Activated T-helper 1 cell treated with anti-CD3 and anti-CD28 coated beads, Interleukin-2, amount 50 U/mL, for 16 hours (primary cell): ENCODE measurements around the gene MARCHF7.
A peak's percentile ranks its signal among the peaks of the same experiment; 100 is the strongest.
"Not testable (repeated sequence)": the region's sequence is repeated elsewhere in the genome, so short reads cannot be mapped to it uniquely, and the experiment has no call there.

Experiments used
- DNase-seq, 2 donors: peaks; one replicate each; pipeline ENCODE4 v3.0.0-alpha.2; 2020; ENCODE audit warnings: low read depth in 1 of 2, low spot score in 1 of 2

Gene MARCHF7, protein sequence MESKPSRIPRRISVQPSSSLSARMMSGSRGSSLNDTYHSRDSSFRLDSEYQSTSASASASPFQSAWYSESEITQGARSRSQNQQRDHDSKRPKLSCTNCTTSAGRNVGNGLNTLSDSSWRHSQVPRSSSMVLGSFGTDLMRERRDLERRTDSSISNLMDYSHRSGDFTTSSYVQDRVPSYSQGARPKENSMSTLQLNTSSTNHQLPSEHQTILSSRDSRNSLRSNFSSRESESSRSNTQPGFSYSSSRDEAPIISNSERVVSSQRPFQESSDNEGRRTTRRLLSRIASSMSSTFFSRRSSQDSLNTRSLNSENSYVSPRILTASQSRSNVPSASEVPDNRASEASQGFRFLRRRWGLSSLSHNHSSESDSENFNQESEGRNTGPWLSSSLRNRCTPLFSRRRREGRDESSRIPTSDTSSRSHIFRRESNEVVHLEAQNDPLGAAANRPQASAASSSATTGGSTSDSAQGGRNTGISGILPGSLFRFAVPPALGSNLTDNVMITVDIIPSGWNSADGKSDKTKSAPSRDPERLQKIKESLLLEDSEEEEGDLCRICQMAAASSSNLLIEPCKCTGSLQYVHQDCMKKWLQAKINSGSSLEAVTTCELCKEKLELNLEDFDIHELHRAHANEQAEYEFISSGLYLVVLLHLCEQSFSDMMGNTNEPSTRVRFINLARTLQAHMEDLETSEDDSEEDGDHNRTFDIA

GRCh38 chr2:159712143-159712928 is at the start of gene MARCHF7:
MARCHF7 (plus strand) TSS chr2:159712506; CDS start chr2:159729023, 16,517 bp downstream.
- peak; percentile 95 for DNase-seq

- not testable (repeated sequence) for DNase-seq
Measured at GRCh38 chr2:159667423-159667822, 44.9 kb upstream of the MARCHF7 start.

DNA sequence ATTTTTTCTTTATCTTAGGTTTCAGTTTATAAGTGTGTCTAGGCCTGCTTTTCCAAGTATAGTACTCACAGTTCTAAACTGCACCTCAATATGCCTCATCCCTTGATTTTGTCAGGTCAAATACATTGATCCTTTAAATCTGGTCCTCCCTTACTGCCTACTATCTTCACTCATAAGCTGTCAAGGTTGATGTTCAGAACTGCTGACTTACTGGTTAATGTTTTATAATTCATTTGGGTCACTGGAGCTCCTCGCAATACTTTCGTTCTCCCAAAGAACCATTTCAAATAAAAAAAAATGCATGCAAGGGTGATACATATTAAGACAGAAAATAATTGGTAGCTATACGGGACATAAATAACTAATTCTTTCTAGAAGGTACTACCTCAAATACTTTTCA is 41.3 kb upstream of the MARCHF7 start:
- no peak for DNase-seq

- no peak for DNase-seq
Measured at GRCh38 chr2:159677654-159678053, 34.7 kb upstream of the MARCHF7 start.

DNA sequence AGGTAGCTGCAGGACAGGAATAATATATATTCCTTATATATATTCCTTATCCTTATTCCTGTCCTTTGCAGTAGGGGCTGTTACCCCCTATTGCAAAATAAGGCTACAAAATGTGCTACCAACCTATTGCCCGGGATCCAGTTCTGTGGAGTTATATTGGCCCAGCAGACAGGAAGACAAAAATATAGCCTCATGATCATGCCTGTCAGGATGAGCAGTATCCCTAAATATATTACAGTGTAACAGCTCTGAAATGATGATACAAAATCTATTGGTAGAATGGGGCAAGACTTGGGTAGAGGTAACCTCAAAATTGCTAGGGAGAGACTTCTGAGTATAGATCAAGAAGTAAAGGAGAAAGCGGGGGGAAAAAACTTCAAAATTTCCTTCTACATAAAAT is 31.6 kb upstream of the MARCHF7 start:
- DNase-seq: no peak

- DNase-seq: no peak
Measured at GRCh38 chr2:159683817-159684216, 28.5 kb upstream of the MARCHF7 start.

- no peak for DNase-seq
Measured at GRCh38 chr2:159684796-159685195, 27.5 kb upstream of the MARCHF7 start.

- no peak for DNase-seq
Measured at GRCh38 chr2:159694500-159695040, 17.7 kb upstream of the MARCHF7 start.

DNA sequence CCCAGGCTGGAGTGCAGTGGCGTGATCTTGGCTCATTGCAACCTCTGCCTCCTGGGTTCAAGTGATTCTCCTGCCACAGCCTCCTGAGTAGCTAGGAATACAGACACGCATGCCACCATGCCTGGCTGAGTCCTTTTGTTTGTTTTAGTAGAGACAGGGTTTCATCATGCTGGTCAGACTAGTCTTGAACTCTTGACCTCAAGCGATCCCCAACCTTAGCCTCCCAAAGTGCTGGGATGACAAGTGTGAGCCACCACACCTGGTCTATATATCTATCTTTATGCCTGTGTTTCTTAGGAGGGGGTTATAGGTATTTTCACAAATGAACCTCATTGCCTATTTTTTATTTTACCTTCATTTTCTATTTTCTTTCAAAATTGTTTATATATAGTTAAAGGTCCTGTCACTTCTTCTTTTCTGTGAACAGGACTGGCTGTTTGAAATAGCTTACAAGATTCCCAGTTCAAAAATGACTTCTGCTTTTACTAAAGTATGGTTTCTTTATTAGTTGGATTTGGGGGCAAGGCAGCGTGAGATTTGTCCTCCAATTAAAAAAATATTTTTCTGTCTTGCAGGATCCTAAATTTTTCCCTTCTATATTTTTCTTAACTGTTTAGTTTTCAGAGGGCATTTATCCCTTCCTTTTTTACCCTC is 16.4 kb upstream of the MARCHF7 start:
- no peak for DNase-seq

- no peak for DNase-seq
Measured at GRCh38 chr2:159703491-159703890, 8.8 kb upstream of the MARCHF7 start.

GRCh38 chr2:159706385-159706980 is 5.8 kb upstream of the MARCHF7 start:
- DNase-seq: no peak

DNA sequence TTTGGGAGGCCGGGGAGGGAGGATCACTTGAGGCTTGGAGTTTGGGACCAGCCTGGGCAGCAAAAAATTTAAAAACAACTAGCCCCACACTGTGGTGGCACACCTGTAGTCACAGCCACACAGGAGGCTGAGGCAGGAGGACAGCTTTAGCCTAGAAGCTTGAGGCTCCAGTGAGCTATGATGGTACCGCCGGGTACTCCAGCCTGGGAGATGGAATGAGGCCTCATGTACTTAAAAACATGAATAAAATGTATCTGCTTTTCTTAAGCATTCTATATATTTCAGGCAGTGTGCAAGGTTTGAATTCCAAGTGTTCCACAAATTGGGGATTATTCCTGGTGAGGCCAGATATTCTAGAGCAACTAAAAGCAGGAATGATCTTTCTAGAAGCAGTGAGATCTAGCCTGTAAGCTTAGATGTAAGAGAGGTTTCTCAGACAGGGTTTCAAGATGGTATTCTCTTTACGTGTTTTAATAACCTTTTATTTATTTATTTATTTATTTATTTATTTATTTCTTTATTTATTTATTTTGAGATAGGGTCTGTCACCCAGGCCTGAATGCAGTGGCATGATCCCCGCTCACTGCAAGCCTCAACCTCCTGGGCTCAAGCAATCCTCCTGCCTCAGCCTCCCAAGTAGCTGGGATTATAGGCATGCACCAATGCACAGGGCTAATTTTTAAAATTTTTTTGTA is 4.1 kb upstream of the MARCHF7 start:
- DNase-seq: no peak

DNA sequence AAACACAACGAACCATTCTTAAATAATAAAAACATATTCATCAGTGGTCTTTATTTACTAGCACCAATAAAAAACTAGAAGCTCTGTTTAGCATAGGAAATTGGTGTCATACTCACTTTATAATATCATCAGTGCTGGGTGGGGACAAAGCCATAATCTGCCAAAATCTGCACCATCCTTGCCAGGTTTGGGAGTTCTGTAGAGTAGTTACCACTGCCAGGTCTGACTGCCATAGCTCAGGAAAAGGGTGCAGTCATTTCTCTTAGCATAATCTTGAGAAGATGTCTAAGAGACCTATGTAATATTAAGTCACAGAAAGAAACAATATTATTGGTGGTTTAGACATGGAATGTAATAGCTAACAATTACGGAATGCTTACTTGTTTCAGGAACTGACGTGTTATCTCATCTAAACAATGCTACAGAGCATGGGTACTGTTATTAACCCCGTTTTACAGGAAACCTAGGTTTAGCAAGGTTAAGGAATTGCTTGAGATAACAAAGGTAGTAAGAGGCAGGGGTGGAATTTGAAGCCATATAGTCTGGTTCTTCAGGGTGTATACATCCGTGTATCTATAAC is 1.6 kb upstream of the MARCHF7 start:
- no peak for DNase-seq

- no peak for DNase-seq
Measured at GRCh38 chr2:159711562-159712142, 654 bp upstream of the MARCHF7 start.

GRCh38 chr2:159712929-159713420 is 669 bp downstream of the MARCHF7 start:
- no peak for DNase-seq

- DNase-seq: no peak
Measured at GRCh38 chr2:159713631-159714246, 1.4 kb downstream of the MARCHF7 start.

DNA sequence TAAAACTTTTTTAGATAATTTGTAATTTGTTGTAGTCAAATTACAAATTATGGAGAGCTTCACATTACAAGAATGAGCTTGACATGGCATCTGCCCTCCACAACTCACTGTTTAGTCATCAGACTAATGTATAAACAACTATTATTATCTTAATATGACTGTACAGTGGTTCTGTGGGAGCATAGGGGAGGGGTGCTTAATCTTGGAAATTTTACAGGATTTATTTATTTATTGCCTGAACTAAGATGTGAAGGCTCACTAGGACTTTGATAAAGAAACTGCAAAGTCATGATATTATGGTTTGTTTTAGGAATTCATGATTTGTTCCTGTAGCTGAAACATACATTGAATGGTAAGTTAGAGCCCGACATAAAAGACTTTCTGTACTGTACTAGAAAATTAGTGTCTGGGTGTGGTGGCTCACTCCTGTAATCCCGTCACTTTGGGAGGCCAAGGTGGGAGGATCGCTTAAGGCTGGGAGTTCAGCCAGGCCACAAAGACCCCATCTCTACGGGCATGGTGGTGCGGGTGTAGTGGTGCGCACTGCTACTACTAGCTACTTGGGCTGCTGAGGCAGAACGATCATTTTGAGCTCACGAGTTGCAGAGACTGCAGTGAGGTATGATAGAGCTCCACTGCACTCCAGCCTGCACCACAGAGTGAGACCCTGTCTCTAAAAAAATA is 2.1 kb downstream of the MARCHF7 start:
- no peak for DNase-seq

GRCh38 chr2:159715451-159715850 is 3.1 kb downstream of the MARCHF7 start:
- no peak for DNase-seq
